HepG2 (cell line): ENCODE results near the gene USF2. TPM values are rescaled to one million over a fixed set of nuclear protein-coding genes. Genes with fewer than 3 reads are reported as not detected.

Experiments used
- ATAC-seq: fragments of 200-7000 bp; cut with Tn5 transposase; 3 replicates; pipeline ENCODE4 v1.9.1; 2020; ENCODE audit warnings: mild to moderate bottlenecking, moderate library complexity
- BruUV-seq: library from RNA; stranded (reverse); fragments of 400-500 nt; replicated peaks from 2 replicates; lab custom pipeline; 2021; lab: Mats Ljungman, UMichigan
- CTCF ChIA-PET: fragments of 300-600 bp; formaldehyde crosslinking; extraction: SDS; loops from one replicate; lab custom pipeline; 2021; ENCODE audit warnings: low total read pairs, inconsistent platforms, low intra/inter-chr PET ratio; lab: Yijun Ruan, JAX
- POLR2A ChIA-PET: fragments of 350-600 bp; sonication (Branson Sonifier 250); formaldehyde crosslinking; loops from one replicate; lab custom pipeline; 2020; ENCODE audit warnings: antibody characterized with exemption, inconsistent platforms; lab: Yijun Ruan, JAX
- DNase-seq: peaks from one replicate; pipeline ENCODE4 v3.0.0-alpha.2; 2015; ENCODE audit warnings: low spot score
- FAIRE-seq: peaks from 3 replicates; lab custom pipeline; 2011; peaks lifted over from hg19 to GRCh38; lab: Jason Lieb, UNC
- H2AFZ ChIP-seq: one replicate; pipeline ENCODE4 v1.6.1; 2011; ENCODE audit warnings: low read length, inconsistent platforms
- H3K27ac ChIP-seq: fragments of 300-600 bp; 3 replicates; pipeline ENCODE4 v1.8.0; 2011; ENCODE audit warnings: mixed run types, mild to moderate bottlenecking, mixed read lengths, low read length, inconsistent platforms; ENCODE audit not compliant: insufficient read depth; ENCODE audit errors: extremely low read length
- H3K27me3 ChIP-seq, 2 experiments: fragments of 200-600 bp in 1 of 2; 2 replicates in 1 of 2; 3 replicates in 1 of 2; pipeline versions ENCODE4 v1.6.0 to v1.8.0; 2011; ENCODE audit warnings: low read length in 2 of 2, mild to moderate bottlenecking in 2 of 2, moderate library complexity in 2 of 2, inconsistent platforms in 1 of 2; ENCODE audit not compliant: insufficient read depth in 2 of 2, control insufficient read depth in 1 of 2
- H3K36me3 ChIP-seq, 2 experiments: fragments of 200-600 bp in 1 of 2; replicated peaks in 1 of 2; 2 replicates in 1 of 2; 3 replicates in 1 of 2; pipeline versions ENCODE4 v1.5.1 to v1.8.0; 2011; ENCODE audit warnings: low read length in 2 of 2, inconsistent platforms in 1 of 2; ENCODE audit not compliant: insufficient read depth in 2 of 2, control insufficient read depth in 1 of 2
- H3K4me1 ChIP-seq: 2 replicates; pipeline ENCODE4 v1.5.1; 2012; ENCODE audit warnings: low read length, inconsistent platforms; ENCODE audit not compliant: insufficient read depth
- H3K4me2 ChIP-seq: 2 replicates; pipeline ENCODE4 v1.6.0; 2011; ENCODE audit warnings: low read depth, low read length, inconsistent platforms
- H3K4me3 ChIP-seq, 3 experiments: fragments of 200-600 bp in 1 of 3; sonication (generic), shearing (Covaris generic) in 1 of 3; replicated peaks in 1 of 3; 2 replicates each; pipeline ENCODE4 v1.5.1; 2011 to 2016; ENCODE audit warnings: low read length in 3 of 3, inconsistent platforms in 2 of 3, low read depth in 2 of 3, mild to moderate bottlenecking in 2 of 3, control low read depth in 1 of 3, mixed read lengths in 1 of 3; ENCODE audit not compliant: insufficient read depth in 1 of 3
- H3K79me2 ChIP-seq: one replicate; pipeline ENCODE4 v1.6.1; 2011; ENCODE audit warnings: low read length, inconsistent platforms; ENCODE audit not compliant: insufficient read depth
- H3K9ac ChIP-seq: 2 replicates; pipeline ENCODE4 v1.6.0; 2011; ENCODE audit warnings: mild to moderate bottlenecking, low read depth, low read length, inconsistent platforms; ENCODE audit not compliant: insufficient read depth
- H3K9me3 ChIP-seq: 2 replicates; pipeline ENCODE4 v1.5.1; 2012; ENCODE audit warnings: mild to moderate bottlenecking, low read length
- H4K20me1 ChIP-seq: 2 replicates; pipeline ENCODE4 v1.6.0; 2011; ENCODE audit warnings: inconsistent platforms, mild to moderate bottlenecking, low read length, moderate library complexity; ENCODE audit not compliant: insufficient read depth
- E2F2 ChIP-seq: sonication (generic); formaldehyde crosslinking; IDR thresholded peaks from 2 replicates; pipeline ENCODE4 v1.4.0; 2020; ENCODE audit warnings: missing genetic modification reagents, borderline replicate concordance
- FIP1L1 ChIP-seq: fragments of 200-400 bp; formaldehyde crosslinking; IDR thresholded peaks from 2 replicates; pipeline ENCODE4 v1.6.1; 2018; ENCODE audit warnings: low read depth, mild to moderate bottlenecking, low read length, moderate library complexity, borderline replicate concordance; ENCODE audit not compliant: insufficient read depth
- FOXO1 ChIP-seq: sonication (generic); formaldehyde crosslinking; IDR thresholded peaks from 2 replicates; pipeline ENCODE4 v1.4.0; 2020; ENCODE audit warnings: missing genetic modification reagents
- FOXP1 ChIP-seq, 2 experiments: fragments of 450-650 bp in 1 of 2; IDR thresholded peaks; 2 replicates each; pipeline ENCODE4 v1.6.1; 2017 to 2018; ENCODE audit warnings: antibody characterized with exemption in 1 of 2
- HOMEZ ChIP-seq: IDR thresholded peaks from 2 replicates; pipeline ENCODE4 v1.6.1; 2016; ENCODE audit warnings: low read depth
- KLF11 ChIP-seq: IDR thresholded peaks from 2 replicates; pipeline ENCODE4 v1.6.1; 2016; ENCODE audit warnings: missing compliant biosample characterization
- KMT2B ChIP-seq: IDR thresholded peaks from 2 replicates; pipeline ENCODE4 v1.6.1; 2016; ENCODE audit warnings: missing genetic modification reagents, missing compliant biosample characterization
- MIER3 ChIP-seq: IDR thresholded peaks from 2 replicates; pipeline ENCODE4 v1.6.1; 2016; ENCODE audit warnings: missing compliant biosample characterization, borderline replicate concordance
- NCOA2 ChIP-seq: sonication (generic); formaldehyde crosslinking; IDR thresholded peaks from 2 replicates; pipeline ENCODE4 v1.8.0; 2022; ENCODE audit warnings: inconsistent platforms
- WGBS: methylation state at CpG from one replicate; pipeline ENCODE4 v1.1.6; 2017; ENCODE audit warnings: low lambda C conversion rate; 5-methylcytosine and 5-hydroxymethylcytosine counted together
- in situ Hi-C: cut with HindIII; loops from 2 replicates; pipeline ENCODE4 v1.10.0; 2017; ENCODE audit warnings: low pct_unique_long_range_greater_than_20kb; ENCODE audit not compliant: extremely low pct_ligation_motif_present
- intact Hi-C: fragments of 100-400 bp; cut with micrococcal nuclease; formaldehyde crosslinking; loops from one replicate; pipeline ENCODE4 v1.10.0; 2022; ENCODE audit not compliant: unreplicated experiment
- polyA plus RNA-seq, 8 experiments: library from polyadenylated mRNA; depleted of rRNA in 3 of 8; stranded (reverse) in 7 of 8; unstranded in 1 of 8; fragments of >200 nt; fragmentation: Illumina TruSeq in 4 of 8; extraction: Trizol in 4 of 8; gene quantifications; 2 replicates each; pipeline versions ENCODE4 v1.2.1 to v1.2.3, GENCODE V29; 2011 to 2016; ENCODE audit warnings: low read depth in 4 of 8, missing spikeins in 1 of 8, mixed read lengths in 1 of 8; ENCODE audit not compliant: insufficient read depth in 1 of 8
- total RNA-seq, 5 experiments: library from RNA; depleted of rRNA; stranded (reverse); fragments of >200 nt; fragmentation: Illumina TruSeq; extraction: Trizol; gene quantifications; 2 replicates each; pipeline ENCODE4 v1.2.3, GENCODE V29; 2016; ENCODE audit warnings: low read depth in 1 of 5
- TF ChIP-seq, protein P1 (sequence below): sonication (generic); formaldehyde crosslinking; IDR thresholded peaks from 2 replicates; pipeline ENCODE4 v1.5.0; 2020; ENCODE audit warnings: missing genetic modification reagents, mild to moderate bottlenecking, borderline replicate concordance
- TF ChIP-seq, protein P2 (sequence below): sonication (generic); formaldehyde crosslinking; IDR thresholded peaks from 2 replicates; pipeline ENCODE4 v1.4.0; 2020; ENCODE audit warnings: missing genetic modification reagents

USF2 gene
- total and polyA plus RNA-seq, 2 of the 13 experiments (the other 11 are each of a cell fraction or from before 2014, with no cell fraction given), result 54.9 to 106 TPM

- ATAC-seq (no peak), FAIRE-seq (no peak)
- no peak overlapping the region for H3K4me2 ChIP-seq
- H3K36me3 ChIP-seq, result no peaks in the 10 kb centered on the region
- POLR2A ChIA-PET, result no interaction called here
- H2AFZ ChIP-seq, result no peak overlapping the region
- H3K4me1 ChIP-seq, result no peaks in the 10 kb centered on the region
- WGBS, result 0% methylated on average over 1 of the region's 1 CpG
- no TSS peak for BruUV-seq
- TF ChIP-seq FOXO1 (CRISPR knock-in tag), result no peak
- TF ChIP-seq, protein P1, sequence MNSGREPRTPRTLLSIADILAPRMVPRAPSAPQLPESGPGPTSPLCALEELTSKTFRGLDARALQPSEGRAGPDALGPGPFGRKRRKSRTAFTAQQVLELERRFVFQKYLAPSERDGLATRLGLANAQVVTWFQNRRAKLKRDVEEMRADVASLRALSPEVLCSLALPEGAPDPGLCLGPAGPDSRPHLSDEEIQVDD (CRISPR knock-in tag), result no peak
- no peak for TF ChIP-seq NCOA2 (CRISPR knock-in tag)
- no peak for TF ChIP-seq KLF11 (CRISPR knock-in tag)
- no peak for TF ChIP-seq FIP1L1
- no peak for TF ChIP-seq FOXP1 (IDR thresholded peaks at IDR 0.05)
- TF ChIP-seq FOXP1 (CRISPR knock-in tag; IDR thresholded peaks at IDR 0.05), result no peak
- TF ChIP-seq HOMEZ (CRISPR knock-in tag), result no peak
- TF ChIP-seq KMT2B (CRISPR knock-in tag), result no peak
- TF ChIP-seq, protein P2, sequence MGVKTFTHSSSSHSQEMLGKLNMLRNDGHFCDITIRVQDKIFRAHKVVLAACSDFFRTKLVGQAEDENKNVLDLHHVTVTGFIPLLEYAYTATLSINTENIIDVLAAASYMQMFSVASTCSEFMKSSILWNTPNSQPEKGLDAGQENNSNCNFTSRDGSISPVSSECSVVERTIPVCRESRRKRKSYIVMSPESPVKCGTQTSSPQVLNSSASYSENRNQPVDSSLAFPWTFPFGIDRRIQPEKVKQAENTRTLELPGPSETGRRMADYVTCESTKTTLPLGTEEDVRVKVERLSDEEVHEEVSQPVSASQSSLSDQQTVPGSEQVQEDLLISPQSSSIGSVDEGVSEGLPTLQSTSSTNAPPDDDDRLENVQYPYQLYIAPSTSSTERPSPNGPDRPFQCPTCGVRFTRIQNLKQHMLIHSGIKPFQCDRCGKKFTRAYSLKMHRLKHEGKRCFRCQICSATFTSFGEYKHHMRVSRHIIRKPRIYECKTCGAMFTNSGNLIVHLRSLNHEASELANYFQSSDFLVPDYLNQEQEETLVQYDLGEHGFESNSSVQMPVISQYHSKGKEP (CRISPR knock-in tag), result no peak
- TF ChIP-seq E2F2 (CRISPR knock-in tag), result no peak
- no peak for TF ChIP-seq MIER3 (CRISPR knock-in tag)
- TF ChIP-seq, all 625 proteins: peak for 0
- Histone ChIP-seq H3K9ac (no peak overlapping the region), H3K27ac (no peak overlapping the region), H4K20me1 (no peaks in the 10 kb centered on the region), H3K79me2 (no peaks in the 10 kb centered on the region), H3K27me3 (no peaks in the 10 kb centered on the region), H3K4me3 (no peak overlapping the region), H3K9me3 (no peaks in the 10 kb centered on the region)
- in situ Hi-C loops, result no loop called here
- intact Hi-C loops, result loop anchor here (10.0 kb wide), 1 partner anchor 253 kb away; the partner anchor contains the start of gene KRTDAP
- no peak for DNase-seq
- CTCF ChIA-PET, result no interaction called here
Measured at GRCh38 chr19:35241417-35241816, 27.3 kb upstream of the USF2 start.
